Hindlimb muscle (tissue), 1 donor: ENCODE data around the gene ADPGK. TPM values are rescaled to one million over a fixed set of nuclear protein-coding genes. Genes with fewer than 3 reads are reported as not detected.
"Not testable (repeated sequence)": the region's sequence is repeated elsewhere in the genome, so short reads cannot be mapped to it uniquely, and the experiment has no call there.

ENCODE experiments used
- DNase-seq: peaks from one replicate; pipeline ENCODE4 v3.0.0-alpha.2; 2013
- polyA plus RNA-seq: library from polyadenylated mRNA; unstranded; fragments of 120-200 nt; gene quantifications from one replicate; pipeline ENCODE4 v1.2.1, GENCODE V29; 2013; ENCODE audit not compliant: insufficient read length

Gene ADPGK
- 34.3 TPM for polyA plus RNA-seq

DNA sequence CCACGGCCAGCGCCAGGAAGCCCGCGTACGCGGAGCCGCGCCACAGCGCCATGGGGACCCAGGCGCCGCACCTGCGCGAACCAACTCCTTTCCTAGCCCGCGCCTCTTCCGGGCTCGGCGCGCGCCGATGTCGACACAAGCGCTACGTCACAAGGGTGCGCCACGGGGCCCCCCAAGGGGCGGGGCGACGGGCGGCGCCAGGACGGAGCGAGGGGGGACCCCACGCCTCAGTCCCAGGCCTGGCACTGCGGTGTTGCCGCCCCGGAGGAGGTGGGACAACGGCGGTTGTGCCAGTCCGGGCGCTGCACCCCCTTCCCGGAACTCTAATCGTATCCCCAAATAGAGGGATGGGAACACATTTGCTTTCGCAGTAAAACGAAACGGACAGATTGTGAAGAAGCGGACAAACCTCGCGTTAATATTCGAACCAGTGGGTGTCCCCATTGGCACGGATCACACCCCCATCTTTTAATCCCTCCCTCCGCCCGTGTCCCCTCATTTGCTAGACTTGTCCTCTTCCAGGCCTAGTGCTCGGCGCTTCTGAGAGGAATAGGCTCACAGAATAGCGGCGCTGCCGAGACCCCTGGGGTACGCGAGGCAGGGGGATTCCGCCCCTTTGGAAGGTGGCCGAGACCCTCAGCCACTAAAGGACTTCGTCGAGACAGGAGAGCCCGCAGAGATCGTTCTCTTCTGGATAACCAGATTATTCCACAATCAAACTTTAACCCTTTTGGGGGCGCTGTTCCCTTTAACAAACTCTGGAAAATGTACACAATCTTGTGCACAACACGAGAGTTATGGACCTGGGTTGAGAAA is at the start of gene ADPGK:
Gene ADPGK (minus strand): TSS at position 119 of the 816 bp plus-strand sequence. CDS start 67 bp downstream, at position 52.
- peak; percentile 97 for DNase-seq

DNA sequence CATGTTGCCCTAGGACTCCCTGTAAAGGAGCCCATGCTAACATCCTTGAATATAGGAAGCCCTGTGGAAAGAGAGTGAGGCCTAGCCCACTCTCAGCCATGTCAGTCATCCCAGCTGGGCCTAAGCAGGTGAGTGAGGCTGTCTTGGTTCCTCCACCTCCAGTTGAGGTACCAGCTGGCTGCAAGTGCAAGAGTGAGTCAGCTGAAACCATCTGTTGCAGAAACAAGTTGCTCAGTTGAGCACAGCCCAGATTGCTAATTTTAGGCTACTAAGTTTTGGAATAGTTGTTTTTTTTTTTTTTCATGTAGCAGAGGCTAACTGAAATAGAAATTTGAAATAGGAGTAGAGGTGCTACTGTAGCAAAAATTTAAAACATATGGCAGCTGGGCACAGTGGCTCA is 43.7 kb upstream of the ADPGK start:
- no peak for DNase-seq

DNA sequence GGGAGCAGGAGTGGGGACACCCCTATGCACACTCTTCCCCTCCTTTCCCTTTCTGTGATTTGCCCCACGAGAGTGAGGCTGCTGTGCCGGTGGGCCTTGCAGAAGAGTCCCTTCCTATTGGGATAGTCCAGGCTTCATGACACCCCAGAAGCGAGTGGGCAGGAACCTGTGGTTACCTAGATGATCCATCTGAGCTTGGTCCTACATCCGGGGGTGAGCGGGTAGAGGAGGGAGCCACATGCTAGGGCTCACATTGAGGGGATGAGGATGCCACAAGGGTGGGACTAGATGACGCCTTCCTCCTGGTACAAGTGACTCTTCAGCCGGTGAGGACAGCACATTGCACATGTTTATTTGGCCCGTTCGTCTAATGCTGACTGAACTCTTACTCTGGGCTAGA is 43.1 kb upstream of the ADPGK start:
- DNase-seq = no peak

DNA sequence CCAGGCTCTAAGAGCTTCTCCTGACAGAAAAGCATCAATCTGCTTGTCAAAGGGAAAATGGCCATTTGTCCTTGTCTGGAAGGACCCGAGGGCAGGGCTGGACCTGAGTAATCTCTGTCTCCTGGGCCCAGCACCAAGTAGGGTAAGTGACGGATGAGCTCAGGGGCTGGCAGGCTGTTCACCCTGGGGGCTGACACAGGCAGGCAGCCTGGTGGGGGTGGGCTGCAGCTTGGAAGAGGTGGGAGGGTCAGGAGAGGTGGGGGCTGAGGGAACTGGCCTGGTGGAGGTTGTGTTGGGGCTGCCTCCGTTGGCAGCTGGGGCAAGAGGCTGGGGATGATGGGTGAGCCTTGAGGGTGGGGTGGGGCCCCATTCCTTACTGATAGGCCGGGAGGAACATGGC is 42.3 kb upstream of the ADPGK start:
- DNase-seq = no peak

DNA sequence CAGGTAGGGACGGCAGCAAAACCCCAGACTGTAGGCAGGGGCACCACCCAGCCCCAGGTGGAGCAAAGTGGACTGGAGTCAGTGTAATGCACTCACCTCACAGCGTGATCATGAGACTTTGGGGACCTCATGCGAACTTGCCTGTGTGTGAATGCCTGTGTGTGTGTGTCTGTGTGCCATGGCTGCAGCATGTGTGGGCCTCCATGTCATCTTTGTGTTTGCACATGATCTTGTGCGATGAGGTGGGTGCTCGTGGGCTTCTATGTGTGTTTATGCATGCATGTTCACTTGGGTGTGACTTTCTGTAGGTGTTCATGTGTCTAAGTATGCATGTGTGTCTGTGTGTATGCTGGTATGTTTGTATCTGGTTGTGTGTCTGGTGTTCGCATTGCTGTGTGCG is 41.2 kb upstream of the ADPGK start:
- DNase-seq = no peak

DNA sequence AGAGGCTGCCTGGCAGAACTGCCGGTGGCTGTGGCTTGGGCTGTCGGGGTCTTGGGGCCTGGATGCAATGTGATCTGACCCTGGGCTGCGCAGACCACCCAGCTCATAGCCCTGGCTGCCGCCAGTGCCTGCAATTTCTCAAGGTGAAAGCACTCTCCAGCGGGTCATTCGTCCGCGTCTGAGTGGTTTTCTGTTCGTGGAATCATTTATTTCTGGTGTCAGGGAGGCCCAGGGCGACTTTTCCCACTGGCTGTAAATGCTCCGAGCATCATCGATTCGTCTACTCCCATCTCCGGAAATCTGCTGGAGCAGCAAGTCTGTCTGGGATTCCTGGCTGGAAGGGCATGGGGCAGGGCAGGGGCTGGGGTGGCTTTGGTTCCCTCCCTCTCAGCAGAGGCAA is 40.6 kb upstream of the ADPGK start:
- no peak for DNase-seq

DNA sequence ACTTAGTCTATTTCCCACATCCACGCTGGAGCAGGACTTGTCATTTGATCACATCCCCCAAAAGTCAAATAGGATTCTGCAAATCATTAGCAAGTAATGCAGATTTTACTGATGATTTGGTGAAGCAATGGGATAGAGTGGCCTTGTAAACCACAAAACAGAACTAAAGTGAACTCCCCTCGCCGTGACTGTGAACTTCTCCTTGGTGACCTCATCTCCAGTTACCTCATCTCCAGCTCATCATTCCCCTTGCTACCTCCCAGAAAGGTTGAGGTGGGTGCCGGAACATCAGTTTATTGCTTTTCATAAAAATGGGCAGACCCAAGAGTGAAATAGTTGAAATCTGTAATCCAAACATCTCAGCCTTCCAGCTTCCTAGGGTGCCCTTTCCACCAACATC is 36.7 kb upstream of the ADPGK start:
- no peak for DNase-seq

DNA sequence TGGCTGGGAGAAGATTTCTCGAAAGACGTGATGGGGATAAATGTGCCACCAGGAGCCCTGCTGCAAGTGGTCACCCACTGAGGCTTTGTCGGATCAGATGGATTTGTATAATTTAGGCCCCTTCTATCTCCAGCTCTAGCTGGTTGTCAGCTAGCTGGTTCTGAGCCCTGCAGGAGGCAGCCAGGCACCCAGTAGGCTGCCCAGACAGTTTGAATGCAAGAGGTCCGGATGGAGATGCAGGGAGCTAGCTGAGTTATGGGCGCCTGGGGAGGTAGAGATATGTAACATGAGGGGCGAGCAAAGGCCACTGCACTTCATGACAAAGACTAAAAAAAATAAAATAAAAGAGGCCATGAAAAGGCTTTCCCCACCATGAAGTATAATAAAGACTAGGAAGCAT is 35.1 kb upstream of the ADPGK start:
- DNase-seq = no peak

DNA sequence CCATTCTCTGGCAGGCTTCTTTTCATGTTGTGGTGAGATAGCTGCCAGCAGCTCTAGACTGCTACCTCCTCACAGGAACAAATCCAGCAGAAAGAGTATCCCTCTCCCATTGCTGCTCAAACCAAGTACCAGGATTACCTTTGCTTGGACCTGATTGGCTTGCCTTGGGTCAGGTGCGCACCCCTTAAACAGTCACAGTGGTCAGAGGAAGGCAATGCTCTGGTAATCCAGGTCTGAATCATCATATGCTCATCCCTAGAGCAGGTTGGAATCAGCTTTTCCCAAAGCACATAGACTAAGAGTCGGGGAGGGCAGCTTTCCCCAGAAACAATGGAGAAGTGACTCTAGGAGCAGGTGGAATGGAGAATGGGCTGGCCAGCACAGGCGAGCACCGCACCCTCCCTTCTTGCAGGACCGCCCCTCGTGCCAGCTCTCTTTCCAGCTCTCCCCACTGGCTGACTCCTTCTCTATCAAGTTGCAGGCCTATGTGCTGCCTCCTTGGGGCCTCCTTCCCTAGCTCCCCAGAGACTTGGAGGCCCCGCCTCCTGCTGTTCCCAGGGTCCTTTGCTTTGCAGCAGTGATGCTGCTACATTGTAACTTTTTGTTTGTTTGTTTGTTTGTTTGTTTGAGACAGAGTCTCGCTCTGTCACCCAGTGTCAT is 29.9 kb upstream of the ADPGK start:
- no peak for DNase-seq

DNA sequence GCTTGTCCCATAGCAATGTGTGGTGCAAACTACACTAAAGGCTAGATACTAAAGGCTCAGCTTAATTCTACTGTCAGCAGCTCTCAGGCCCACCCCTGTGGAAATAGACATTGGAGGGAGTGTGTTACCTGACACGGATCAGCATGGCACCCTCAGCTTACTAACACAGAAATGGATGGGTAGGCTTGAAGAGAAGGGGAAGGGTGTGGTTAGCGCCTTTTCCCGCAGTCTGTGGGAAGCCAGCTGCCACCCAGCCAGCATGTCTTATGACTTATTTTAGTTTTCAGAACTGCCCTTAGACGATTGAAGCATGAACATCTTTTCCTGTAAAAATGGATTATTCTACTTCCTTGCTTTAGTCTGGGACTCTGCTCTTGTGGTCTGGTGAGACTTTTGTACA is 25.8 kb upstream of the ADPGK start:
- DNase-seq = no peak

DNA sequence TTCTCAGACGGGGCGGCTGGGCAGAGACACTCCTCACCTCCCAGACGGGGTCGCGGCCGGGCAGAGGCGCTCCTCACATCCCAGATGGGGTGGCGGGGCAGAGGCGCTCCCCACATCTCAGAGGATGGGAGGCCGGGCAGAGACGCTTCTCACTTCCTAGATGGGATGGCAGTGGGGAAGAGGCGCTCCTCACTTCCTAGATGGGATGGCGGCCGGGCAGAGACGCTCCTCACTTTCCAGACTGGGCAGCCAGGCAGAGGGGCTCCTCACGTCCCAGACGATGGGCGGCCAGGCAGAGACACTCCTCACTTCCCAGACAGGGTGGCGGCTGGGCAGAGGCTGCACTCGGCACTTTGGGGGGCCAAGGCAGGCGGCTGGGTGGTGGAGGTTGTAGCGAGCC is 23.8 kb upstream of the ADPGK start:
- DNase-seq = not testable (repeated sequence)

DNA sequence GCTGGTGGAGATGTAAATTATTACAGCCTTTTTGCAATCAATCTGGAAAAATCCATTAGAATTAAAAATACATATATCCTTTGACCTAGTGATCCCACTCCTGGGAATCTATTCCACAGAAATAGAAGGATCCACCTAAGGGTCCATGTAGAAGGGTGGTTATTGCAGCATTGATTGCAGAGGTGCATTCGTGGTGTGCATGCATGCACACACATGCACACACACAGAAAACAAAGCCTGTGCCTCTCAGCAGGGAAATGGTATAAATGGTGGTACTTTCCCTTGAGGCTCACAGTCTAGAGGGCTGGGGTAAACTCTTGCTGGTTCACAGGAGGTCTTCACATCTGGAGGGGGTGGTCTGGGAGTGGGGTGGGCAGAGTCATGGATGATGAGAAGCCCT is 19.4 kb upstream of the ADPGK start:
- no peak for DNase-seq

DNA sequence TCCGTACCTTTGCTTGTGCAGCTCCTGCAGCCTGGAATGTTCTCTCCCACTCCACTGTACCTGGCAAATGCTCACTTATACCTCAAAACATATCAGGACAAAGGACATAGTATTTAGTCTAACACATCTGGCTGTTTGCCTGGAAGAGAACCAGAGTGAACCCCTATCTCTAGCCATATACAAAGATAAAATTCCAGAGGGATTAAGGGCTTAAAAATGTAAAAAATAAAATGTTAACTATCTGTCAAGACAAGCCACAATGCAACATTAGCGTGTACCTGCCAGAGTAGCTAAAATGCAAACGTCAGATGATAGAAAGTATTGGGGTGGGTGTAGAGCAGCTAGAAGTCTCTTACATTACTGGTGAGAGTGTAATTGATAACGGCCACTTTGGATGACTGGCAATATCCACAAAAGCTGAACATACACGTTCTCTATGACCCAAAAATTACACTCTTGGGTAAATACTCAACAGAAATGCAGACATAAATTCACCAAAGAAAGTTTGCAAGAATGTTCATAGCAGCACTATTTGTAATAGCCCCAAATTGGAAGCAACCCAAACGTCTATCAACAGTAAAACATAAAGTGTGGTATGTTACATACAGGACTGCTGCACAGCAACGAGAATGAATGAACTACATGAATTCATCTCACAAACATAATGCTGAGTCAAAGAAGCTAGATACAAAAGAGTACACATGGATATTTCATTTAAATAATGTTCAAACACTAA is 18.2 kb upstream of the ADPGK start:
- DNase-seq = no peak

DNA sequence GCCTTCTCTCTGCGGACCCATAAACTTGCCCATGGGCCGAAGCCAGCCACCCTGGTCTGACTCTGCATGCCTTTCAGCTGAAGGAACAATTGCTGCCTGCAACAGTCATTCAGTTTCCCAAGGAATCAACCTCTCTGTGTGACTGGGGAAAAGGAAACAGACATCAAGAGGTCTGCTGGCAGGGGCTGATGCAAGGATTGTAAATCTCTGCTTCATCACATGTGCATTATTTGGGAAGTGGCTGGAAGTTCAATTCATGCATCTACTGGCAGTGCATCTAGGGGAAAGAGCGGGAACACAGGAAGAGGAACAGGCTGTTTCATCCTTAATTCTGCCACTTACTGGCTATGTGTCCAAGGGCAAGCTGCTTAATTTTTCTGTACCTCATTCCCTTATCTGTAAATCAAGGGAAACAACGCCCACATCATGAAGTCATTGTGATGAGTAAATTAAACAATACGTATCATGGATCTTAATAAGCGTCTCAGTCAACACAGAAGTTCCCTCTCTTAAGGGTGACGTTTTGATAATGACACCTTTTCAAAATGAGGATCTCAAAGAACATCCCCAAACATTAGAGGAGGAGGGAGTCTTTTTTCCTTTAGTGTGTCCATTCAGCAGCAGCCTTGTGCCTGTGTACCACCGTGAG is 17.4 kb upstream of the ADPGK start:
- DNase-seq = no peak

DNA sequence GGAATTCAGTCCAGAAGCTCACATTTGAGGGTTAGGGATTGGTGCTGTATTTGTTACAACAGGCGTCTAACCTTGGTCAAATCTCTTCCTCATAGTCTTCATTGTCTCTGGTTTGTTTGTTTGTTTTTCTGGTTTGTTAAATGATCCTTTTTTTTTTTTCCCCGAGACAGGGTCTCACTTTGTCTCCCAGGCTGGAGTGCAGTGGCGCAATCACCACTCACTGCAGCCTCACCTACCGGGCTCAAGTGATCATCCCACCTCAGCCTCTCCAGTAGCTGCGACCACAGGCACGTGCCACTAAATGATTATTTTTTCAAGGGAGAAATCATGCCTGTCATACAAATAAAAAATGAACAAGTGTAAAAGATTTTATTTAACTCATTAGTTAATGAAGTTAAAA is 14.3 kb upstream of the ADPGK start:
- no peak for DNase-seq

DNA sequence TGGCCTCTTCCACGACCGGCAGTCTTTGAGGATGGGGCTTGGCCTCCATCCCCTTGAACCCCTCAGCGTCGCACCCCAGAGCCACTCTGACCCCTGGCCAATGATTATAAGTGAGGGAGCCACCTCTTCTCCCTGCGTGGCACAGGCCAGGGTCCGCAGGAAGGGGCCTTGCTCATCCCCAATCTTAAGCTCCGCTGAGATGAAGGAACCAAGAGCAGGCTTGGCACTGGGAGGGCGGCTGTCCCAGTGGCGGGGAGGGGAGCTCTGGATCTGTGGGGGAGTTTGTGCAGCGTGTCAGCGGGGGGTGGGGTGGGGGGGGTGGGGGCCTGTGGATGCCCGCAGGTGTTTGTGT is 13.8 kb upstream of the ADPGK start:
- no peak for DNase-seq

DNA sequence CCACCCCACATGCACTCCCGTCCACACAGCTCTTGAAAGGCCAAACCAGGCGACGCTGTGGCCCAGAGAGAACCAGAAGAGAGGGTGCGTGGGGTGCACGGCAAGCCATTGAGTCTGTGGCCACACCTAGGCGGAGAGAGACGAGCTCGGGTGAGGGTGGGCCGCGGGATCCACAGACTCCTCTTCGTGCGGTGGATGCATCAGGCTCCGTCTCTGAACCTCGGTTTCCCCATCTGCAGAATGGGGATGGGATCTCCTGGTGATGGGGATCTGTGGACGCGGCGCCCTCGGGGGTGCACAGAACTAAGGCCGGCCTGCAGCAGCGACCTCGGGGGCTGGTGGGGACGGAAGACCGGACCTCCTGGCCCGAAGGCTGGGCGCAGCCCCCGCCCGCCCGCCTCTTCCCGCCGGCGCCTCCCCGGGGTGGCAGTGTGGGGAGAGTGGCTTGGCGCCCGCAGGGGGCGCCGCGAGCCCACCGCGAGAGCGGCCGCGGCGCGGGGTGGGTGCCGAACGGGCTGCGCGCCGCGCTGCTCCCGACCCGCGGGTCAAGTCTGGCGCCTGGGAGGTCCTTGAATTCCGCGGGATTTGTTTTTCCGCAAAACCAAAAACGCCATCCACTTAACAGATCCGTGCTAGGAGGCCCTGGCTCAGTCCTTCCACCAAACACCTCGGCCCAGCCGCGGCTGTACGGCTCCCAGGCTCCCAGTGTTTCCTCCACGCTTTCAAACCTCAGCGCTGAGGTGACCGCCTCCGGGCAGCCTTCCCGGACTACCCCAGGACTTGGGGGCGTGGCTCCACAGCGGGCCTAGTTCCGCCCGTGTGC is 13.2 kb upstream of the ADPGK start:
- peak; percentile 66 for DNase-seq

DNA sequence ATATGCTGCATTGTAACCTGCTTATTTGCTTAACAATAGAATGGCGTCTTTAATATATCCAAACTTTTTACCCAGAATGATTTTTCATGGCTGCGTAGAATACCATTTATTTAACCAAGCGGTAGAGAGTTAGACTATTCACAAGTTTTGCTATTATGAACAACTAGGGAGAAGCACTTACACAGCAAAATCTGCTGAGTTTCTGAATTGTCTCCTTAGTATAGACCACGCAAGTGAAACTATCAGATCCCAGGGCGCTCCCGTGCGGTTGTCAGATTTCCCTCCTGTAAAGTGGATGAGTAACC is 12.6 kb upstream of the ADPGK start:
- no peak for DNase-seq

DNA sequence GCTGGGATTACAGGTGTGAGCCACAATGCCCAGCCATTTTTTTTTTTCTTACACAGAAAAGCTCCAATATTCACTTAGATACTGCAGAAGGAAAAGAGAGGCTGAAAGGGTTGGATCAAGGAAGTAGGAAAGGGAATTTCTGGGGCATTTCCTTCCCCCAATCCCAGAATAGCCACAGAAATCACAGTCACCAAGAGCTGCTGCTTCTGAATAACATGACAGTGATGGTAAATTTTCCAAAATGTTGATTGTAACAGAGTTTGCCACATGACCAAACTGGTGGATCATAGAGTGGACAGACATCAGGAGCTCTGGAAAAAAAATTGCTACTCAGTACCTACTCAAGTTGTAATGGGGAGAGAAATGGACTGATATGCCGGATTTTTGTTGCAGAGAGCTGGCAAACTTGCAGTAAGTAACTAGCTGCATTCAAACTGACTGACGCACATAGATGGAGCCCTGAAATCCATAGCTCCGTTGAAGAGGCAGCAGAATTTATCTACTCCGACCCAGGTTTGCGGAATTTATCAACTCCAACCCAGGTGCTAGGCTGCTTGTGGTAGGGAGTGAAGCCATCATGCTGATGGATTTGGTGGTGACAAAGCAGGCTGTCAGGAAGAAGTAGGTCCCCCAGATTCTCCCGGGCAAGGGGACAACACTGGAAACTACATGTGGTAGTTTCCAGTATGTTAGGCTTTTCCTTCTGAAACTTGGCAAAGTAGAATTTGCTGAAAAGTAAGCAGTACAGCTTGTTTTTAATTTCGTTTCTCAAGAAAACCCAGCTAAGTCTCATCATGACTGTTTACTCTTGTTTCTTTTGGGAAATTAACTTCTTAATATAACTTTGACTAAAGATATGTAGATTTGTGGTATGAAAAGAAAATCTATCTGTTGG is 10.5 kb upstream of the ADPGK start:
- DNase-seq = no peak

DNA sequence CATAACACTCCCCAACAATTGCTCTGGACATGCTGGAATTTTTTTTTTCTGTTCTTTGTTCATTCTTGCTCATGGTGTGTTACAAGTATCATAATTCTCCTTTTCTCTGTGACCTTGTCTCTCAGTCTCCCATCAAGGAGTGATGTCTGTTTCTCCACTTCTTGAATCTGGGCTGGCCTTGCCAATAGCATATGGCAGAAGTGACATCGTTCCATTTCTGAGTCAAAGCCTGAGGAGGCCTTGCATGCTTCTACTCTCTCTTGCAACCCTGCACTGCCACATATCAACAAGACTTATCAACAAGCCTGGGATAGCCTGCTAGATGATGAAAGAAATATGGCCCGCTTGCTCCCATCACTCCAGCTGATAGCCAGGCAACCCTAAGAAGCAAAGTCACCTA is 8.9 kb upstream of the ADPGK start:
- no peak for DNase-seq

DNA sequence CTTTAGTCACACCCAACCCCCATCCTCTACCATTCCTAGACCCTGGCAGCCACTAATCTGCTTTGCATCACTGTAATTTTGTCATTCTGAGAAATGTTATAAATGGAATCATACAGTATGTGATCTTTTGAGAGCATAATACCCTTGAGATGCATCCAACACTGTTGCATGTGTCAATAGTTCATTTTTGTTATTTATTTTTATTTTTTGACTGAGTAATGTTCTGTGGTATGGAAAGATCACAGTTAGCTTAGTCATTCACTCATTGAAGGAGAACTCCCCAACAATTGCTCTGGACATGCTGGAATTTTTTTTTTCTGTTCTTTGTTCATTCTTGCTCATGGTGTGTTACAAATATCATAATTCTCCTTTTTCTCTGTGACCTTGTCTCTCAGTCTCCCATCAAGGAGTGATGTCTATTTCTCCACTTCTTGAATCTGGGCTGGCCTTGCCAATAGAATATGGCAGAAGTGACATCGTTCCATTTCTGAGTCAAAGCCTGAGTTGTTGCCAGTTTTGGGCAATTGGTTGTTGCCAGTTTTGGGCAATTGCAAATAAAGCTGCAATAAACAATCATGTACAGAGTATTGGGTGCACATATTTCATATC is 6.8 kb upstream of the ADPGK start:
- DNase-seq = no peak
